Body of pancreas (tissue), 4 donors: ENCODE data around the gene SOX18. TPM values are rescaled to one million over a fixed set of nuclear protein-coding genes. Genes with fewer than 3 reads are reported as not detected.
A peak's percentile ranks its signal among the peaks of the same experiment; 100 is the strongest.

Source experiments
- ATAC-seq: fragments of 150-250 bp; one replicate; pipeline ENCODE4 v1.9.1; 2016
- DNase-seq, 4 donors: peaks; one replicate each; pipeline ENCODE4 v3.0.0-alpha.2; 2019
- H3K27ac ChIP-seq, 4 donors: fragments of 200-600 bp; sonication (generic); 1 replicate in 3 of 4; 2 replicates in 1 of 4; pipeline versions ENCODE4 v1.5.1 to v1.6.1; 2016 to 2019; ENCODE audit warnings: mild to moderate bottlenecking in 1 of 4, mixed read lengths in 1 of 4, moderate library complexity in 1 of 4
- H3K27me3 ChIP-seq, 2 donors: fragments of 200-600 bp; sonication (generic); one replicate each; pipeline ENCODE4 v1.6.0; 2016; ENCODE audit warnings: mild to moderate bottlenecking in 1 of 2
- H3K36me3 ChIP-seq, 2 donors: fragments of 200-600 bp; sonication (generic); replicated peaks in 1 of 2; 2 replicates each; pipeline ENCODE4 v1.5.1; 2016; ENCODE audit warnings: low read depth in 2 of 2; ENCODE audit not compliant: insufficient read depth in 1 of 2
- H3K4me1 ChIP-seq: fragments of 200-600 bp; sonication (generic); one replicate; pipeline ENCODE4 v1.6.0; 2016
- H3K4me3 ChIP-seq, 2 donors: fragments of 200-600 bp; sonication (generic); 1 replicate in 1 of 2; 2 replicates in 1 of 2; pipeline ENCODE4 v1.5.1; 2016 to 2019
- H3K9me3 ChIP-seq, 3 donors: fragments of 200-600 bp; sonication (generic); 1 replicate in 2 of 3; 2 replicates in 1 of 3; pipeline ENCODE4 v1.5.1; 2016
- POLR2A ChIP-seq, 3 donors: fragments of 450-650 bp; IDR thresholded peaks; one replicate each; pipeline ENCODE4 v1.6.1; 2016; ENCODE audit warnings: antibody characterized with exemption in 3 of 3, mild to moderate bottlenecking in 2 of 3
- WGBS, 2 donors: methylation state at CpG; one replicate each; pipeline ENCODE4 v1.1.5; 2017; 5-methylcytosine and 5-hydroxymethylcytosine counted together
- intact Hi-C: fragments of 100-400 bp; cut with DNase I; formaldehyde crosslinking; loops from one replicate; pipeline ENCODE4 v1.15.1; 2023
- total RNA-seq, 2 donors: library from RNA; depleted of rRNA; stranded (reverse); fragments of >200 nt; gene quantifications; one replicate each; pipeline ENCODE4 v1.1.0, GENCODE V29; 2016
- TF ChIP-seq, protein P1 (sequence below), 7 experiments: fragments of 450-650 bp in 4 of 7; fragments of 200-600 bp in 3 of 7; sonication (generic) in 3 of 7; IDR thresholded peaks; one replicate each; pipeline ENCODE4 v1.5.1; 2016 to 2019; ENCODE audit warnings: antibody characterized with exemption in 7 of 7

SOX18 gene
- total RNA-seq, 2 donors from 2014 or later = 6.5 to 17.1 TPM

DNA sequence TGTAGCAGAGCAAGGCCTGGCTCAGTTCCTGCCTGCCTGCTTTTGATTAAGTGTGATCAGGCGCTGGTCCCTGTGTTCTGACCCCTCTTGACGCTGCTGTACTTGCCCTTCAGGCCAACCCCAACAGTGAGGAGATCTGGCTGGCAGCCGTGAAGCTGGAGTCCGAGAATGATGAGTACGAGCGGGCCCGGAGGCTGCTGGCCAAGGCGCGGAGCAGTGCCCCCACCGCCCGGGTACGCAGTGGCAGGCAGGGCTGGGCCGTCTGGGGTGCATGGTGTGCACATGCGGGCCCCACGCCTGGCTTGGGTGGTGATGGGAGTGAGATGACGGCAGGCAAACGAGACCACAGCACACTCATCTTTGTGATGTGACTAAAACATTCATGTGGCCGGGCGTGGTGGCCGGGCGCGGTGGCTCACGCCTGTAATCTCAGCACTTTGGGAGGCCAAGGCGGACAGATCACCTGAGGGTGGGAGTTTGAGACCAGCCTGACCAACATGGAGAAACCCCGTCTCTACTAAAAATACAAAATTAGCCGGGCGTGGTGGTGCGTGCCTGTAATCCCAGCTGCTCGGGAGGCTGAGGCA lies 23.5 kb downstream of the SOX18 start:
- Histone ChIP-seq H3K9me3 (no peaks in the 10 kb centered on the region), H3K27ac (no peak overlapping the region), H3K36me3 (peaks cover 11 to 42% of the 10 kb centered on the region in 2 donors), H3K27me3 (no peaks in the 10 kb centered on the region), H3K4me3 (no peak overlapping the region), H3K4me1 (peaks cover 23% of the 10 kb centered on the region)
- 96% methylated on average over 16 to 28 of the region's 29 CpGs for WGBS, 2 donors
- intact Hi-C loops = no loop called here
- DNase-seq = no peak
- ATAC-seq = no peak
- TF ChIP-seq, protein P1, sequence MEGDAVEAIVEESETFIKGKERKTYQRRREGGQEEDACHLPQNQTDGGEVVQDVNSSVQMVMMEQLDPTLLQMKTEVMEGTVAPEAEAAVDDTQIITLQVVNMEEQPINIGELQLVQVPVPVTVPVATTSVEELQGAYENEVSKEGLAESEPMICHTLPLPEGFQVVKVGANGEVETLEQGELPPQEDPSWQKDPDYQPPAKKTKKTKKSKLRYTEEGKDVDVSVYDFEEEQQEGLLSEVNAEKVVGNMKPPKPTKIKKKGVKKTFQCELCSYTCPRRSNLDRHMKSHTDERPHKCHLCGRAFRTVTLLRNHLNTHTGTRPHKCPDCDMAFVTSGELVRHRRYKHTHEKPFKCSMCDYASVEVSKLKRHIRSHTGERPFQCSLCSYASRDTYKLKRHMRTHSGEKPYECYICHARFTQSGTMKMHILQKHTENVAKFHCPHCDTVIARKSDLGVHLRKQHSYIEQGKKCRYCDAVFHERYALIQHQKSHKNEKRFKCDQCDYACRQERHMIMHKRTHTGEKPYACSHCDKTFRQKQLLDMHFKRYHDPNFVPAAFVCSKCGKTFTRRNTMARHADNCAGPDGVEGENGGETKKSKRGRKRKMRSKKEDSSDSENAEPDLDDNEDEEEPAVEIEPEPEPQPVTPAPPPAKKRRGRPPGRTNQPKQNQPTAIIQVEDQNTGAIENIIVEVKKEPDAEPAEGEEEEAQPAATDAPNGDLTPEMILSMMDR (IDR thresholded peaks at IDR 0.05) = no peak
- TF ChIP-seq POLR2A (IDR thresholded peaks at IDR 0.05) = no peak

DNA sequence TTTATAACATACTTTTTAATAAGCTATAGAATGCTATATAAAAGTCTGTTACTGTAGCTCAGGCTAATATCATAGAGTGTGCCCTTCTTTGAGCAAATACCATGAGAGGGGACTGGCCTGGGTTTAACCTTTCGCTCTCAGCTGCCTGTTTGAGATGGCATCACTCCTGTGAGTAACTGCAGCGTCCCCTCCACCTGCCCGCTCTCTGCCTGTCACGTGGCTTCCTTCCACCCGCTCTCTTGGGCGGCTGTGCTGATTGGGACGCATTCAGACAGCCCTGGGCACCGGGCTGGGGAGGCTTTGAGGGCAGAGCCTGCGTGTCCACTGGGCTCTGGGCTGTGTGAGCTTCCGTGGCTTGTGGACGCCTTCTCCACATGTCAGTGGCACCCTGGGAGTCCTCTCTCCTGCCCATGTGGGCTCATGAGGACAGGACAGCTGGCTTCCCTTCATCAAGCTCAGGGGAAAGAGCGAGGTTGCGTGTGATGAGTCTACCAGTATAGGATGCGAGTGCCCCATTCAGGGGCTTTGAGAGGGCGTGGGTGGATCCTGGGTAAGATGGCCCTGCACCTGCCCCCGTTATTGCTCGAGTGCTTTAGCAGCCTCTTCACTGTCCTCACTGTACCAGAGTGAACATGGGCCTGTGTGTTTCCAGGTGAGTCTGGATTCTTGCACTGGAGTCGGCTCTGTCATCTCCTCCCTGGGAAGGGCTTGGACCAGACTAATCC lies 24.2 kb downstream of the SOX18 start:
- Histone ChIP-seq H3K27ac (no peak overlapping the region), H3K27me3 (no peaks in the 10 kb centered on the region), H3K4me3 (no peak overlapping the region), H3K9me3 (no peaks in the 10 kb centered on the region), H3K36me3 (peaks cover 11 to 42% of the 10 kb centered on the region in 2 donors), H3K4me1 (peaks cover 23% of the 10 kb centered on the region)
- no peak for ATAC-seq
- intact Hi-C loops = no loop called here
- no peak for DNase-seq
- WGBS, 2 donors = 95 to 96% methylated on average over 14 to 16 of the region's 18 CpGs
- no peak for TF ChIP-seq POLR2A (IDR thresholded peaks at IDR 0.05)
- TF ChIP-seq, protein P1 (IDR thresholded peaks at IDR 0.05) = no peak

DNA sequence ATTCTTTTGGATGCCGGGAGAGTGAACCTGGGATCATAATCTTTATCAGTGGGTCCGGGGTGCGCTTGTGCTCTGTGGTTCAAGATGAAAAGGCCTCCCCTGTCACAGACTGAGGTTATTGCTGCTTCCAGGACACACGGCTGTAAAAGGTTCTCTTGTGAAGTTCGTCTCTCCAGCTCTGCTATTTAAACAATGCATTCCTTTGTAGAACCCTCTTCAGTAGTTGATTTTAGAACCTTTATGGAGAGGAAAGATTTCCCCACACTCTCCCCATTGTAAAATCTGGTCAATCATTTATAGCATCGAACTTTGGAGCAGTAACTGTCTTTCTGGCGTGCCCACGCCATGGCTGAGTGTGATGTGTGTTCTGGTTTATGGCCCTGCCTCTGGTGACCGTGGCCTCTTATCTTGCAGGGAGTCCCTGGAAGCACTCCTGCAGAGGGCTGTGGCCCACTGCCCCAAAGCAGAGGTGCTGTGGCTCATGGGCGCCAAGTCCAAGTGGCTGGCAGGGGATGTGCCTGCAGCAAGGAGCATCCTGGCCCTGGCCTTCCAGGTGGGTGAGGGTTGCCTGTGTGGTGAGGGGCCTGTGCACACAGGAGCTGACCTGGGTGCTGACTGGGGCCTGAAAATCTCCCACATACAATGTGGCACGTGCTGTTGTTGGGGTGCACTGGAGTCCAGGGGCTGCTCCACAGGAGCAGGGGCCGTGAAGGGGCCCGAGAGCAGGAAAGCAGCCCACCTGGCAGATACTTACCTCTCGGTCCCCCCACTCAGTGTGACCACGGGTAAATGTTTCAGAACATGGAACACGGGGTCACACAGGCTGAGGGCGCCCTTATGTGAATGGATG lies 25.1 kb downstream of the SOX18 start:
- intact Hi-C loops = no loop called here
- ATAC-seq = peak; percentile 52
- Histone ChIP-seq H3K36me3 (peaks cover 11 to 42% of the 10 kb centered on the region in 2 donors), H3K4me3 (no peak overlapping the region), H3K4me1 (peaks cover 23% of the 10 kb centered on the region), H3K9me3 (no peaks in the 10 kb centered on the region), H3K27me3 (no peaks in the 10 kb centered on the region), H3K27ac (peak overlapping the region in 2 of 4 donors; percentile 22 to 27)
- TF ChIP-seq, protein P1 (IDR thresholded peaks at IDR 0.05) = no peak
- no peak for TF ChIP-seq POLR2A (IDR thresholded peaks at IDR 0.05)
- DNase-seq = no peak
- 73 to 75% methylated on average over 11 to 16 of the region's 17 CpGs for WGBS, 2 donors

DNA sequence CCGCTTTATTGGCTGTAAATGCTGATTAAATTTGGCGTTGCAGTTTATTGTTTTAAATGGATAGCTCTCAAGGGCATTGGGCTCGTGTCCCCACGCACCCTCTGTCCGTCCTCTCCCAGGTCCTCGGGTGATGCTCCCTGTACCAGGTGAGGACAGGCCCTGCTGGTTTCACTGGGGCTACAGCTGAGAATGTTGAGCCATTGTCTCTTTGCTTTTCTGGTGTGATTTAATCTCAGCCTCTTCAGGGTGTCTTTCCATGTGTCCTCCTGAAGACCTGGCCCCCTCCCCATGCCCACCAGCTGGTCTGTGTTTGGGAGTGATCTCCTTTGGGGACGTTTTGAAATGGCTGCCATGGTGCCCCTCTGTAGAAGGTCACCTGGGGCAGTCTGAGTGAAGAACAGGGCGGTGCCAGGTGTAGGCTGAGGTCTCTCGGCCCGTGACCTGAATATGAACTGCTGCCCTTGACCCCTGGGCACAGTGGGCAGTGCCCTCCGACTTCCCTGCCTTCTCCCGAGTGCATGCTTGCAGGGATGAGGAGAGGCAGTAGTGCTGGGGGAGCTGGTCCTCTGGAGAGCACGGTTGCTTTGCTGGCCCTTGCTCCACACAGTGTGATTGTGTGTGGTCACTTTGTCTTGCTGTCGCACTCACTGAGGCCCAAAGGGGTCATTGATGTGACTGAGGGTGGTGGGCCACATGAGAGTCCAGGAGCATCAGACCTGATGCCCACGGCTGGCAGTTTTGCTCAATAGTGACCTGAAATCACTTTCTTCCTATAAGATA lies 25.9 kb downstream of the SOX18 start:
- Histone ChIP-seq H3K4me3 (no peak overlapping the region), H3K4me1 (peaks cover 23% of the 10 kb centered on the region), H3K36me3 (peaks cover 11 to 47% of the 10 kb centered on the region in 2 donors), H3K27ac (peak overlapping the region in 2 of 4 donors; percentile 22 to 27), H3K9me3 (no peaks in the 10 kb centered on the region), H3K27me3 (no peaks in the 10 kb centered on the region)
- intact Hi-C loops = no loop called here
- TF ChIP-seq POLR2A (IDR thresholded peaks at IDR 0.05) = no peak
- TF ChIP-seq, protein P1 (IDR thresholded peaks at IDR 0.05) = no peak
- no peak for DNase-seq
- no peak for ATAC-seq
- WGBS, 2 donors = 75 to 88% methylated on average over 11 to 15 of the region's 15 CpGs
